GM12873 (cell line): ENCODE results near the gene CD99.

Experiments
- TF ChIP-seq, protein P1 (sequence below): IDR thresholded peaks from 2 replicates; pipeline ENCODE4 v1.5.1; 2012; ENCODE audit warnings: low read depth, mild to moderate bottlenecking, moderate library complexity, low read length, control low read depth; ENCODE audit not compliant: insufficient read depth; ENCODE audit errors: missing control alignments

The CD99 gene

DNA sequence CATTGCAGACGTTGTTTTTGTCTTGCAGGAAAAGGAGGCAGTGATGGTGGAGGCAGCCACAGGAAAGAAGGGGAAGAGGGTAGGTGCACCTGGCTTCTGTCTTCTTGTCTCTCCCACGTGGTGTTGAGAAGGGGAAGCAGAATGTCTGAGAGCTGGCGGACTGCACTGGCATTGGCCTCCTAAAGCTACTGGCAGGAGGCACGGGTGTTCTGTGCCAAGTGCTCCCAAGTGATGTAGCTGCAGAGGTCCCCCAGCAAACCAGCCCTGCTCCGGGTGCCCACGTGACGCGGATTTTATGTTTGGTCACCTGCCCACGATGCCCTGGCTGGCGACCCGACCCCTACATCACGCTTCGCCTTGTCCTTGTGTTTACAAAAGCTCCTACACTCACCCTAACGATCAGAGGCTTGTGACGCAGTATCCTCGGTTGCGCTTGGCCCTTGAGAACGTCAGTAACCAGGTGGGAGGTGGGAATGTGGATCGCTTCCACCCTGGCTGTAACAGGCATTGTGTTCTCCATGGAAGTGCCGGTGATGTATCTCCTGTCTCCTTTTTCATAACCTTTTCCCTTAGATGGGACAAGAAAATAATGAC lies 32.3 kb downstream of the CD99 start:
- TF ChIP-seq, protein P1, sequence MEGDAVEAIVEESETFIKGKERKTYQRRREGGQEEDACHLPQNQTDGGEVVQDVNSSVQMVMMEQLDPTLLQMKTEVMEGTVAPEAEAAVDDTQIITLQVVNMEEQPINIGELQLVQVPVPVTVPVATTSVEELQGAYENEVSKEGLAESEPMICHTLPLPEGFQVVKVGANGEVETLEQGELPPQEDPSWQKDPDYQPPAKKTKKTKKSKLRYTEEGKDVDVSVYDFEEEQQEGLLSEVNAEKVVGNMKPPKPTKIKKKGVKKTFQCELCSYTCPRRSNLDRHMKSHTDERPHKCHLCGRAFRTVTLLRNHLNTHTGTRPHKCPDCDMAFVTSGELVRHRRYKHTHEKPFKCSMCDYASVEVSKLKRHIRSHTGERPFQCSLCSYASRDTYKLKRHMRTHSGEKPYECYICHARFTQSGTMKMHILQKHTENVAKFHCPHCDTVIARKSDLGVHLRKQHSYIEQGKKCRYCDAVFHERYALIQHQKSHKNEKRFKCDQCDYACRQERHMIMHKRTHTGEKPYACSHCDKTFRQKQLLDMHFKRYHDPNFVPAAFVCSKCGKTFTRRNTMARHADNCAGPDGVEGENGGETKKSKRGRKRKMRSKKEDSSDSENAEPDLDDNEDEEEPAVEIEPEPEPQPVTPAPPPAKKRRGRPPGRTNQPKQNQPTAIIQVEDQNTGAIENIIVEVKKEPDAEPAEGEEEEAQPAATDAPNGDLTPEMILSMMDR, result no peak

DNA sequence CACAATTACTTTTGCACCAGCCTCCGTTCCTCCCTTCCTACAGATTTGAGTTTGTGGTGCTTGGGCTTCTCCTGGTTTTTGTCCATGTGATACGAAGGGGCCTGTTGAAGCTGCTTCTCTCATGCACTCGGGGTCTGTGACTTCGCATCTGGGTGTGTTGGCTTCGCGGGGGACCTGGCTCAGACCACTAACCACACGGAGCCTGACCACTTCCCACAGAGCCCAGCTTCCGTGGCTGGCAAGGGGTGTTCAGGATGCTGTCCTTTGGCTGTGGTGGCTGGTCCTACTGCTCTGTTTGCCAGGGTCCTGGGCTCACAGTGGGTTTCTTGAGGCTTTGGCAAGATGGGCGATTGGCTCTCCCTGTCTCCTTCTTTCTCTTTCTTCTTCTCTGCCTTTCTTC lies 41.0 kb downstream of the CD99 start:
- TF ChIP-seq, protein P1, result no peak

DNA sequence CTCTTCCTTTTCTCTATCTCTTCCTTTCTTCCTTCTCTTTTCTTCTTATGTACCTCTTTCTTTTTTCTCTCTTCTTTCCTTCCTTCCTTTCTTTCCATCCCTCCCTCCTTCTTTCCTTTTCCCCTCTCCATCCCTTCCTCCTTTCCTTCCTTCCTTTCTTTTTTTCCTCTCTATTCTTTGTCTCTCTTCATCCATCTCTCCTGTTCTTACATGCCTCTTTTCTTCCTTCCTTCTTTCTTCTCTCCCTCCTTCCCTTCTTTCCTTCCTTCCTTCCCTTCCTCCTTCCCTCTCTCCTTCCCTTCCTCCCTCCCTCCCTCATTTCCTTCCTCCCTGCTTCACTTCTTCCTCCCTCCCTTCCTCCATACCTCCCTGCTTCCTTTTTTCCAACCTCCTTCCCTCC lies 41.6 kb downstream of the CD99 start:
- TF ChIP-seq, protein P1, result no peak

- TF ChIP-seq, protein P1, result no peak
These were observed 42.2 kb downstream of the CD99 start for GRCh38 chrX:2733286-2733685.

- TF ChIP-seq, protein P1, result no peak
These were observed 44.2 kb downstream of the CD99 start for GRCh38 chrX:2735270-2735669.

DNA sequence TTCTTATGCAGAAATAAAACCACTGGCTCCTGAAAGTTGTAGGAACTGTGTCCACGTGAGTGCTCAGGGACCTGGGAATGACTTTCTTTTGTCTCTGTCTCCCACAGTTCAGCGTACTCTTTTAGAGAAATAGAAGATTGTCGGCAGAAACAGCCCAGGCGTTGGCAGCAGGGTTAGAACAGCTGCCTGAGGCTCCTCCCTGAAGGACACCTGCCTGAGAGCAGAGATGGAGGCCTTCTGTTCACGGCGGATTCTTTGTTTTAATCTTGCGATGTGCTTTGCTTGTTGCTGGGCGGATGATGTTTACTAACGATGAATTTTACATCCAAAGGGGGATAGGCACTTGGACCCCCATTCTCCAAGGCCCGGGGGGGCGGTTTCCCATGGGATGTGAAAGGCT lies 49.6 kb downstream of the CD99 start:
- TF ChIP-seq, protein P1, result no peak

DNA sequence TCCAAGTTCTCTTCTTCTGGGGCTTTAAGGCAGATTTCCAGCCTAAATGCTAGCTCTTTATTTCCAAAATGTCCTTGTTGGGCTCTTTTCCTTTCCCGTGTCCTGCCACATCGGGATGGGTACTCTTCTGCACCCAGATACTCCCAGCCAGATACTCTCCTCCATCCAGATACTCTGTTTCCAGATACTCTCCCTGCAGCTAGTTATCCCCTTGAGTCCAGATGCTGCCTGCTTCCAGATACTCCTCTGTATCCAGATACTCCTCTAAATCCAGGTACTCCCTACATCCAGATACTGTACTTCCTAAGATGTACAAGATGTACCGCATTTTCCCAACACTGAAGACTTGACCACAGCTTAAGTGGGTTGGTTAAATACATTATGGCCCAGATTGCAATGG lies 50.3 kb downstream of the CD99 start:
- TF ChIP-seq, protein P1, result no peak
